ENCODE results near the gene KIF11. TPM values are rescaled to one million over a fixed set of nuclear protein-coding genes. Genes with fewer than 3 reads are reported as not detected.
"Not testable (repeated sequence)": the region's sequence is repeated elsewhere in the genome, so short reads cannot be mapped to it uniquely, and the experiment has no call there.

The KIF11 gene
- total RNA-seq = 0.84 TPM

DNA sequence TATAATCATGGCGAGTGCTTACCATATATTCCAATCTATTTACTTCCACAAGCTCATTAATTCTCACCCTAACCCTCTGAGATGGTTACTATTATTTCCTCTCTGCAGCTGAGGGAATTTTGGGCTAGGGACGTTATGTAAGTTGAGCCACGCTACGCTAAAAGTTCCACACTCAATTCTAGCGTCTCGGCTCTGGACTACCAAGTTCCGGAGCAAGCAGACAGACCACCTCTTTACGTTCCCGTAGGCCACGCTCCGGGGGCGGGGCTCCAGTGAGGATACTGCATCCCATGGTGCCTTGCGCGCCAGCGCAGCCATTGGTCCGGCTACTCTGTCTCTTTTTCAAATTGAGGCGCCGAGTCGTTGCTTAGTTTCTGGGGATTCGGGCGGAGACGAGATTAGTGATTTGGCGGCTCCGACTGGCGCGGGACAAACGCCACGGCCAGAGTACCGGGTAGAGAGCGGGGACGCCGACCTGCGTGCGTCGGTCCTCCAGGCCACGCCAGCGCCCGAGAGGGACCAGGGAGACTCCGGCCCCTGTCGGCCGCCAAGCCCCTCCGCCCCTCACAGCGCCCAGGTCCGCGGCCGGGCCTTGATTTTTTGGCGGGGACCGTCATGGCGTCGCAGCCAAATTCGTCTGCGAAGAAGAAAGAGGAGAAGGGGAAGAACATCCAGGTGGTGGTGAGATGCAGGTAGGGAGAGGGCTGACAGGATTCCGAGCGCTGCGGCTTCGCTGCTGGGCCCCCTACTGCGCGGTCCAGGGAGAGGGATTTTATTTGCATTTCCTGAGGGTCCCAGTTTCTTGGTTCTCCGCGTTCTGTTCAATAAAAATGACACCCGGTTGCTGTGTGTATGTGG lies at the start of gene KIF11:
KIF11 (plus strand) TSS at position 370 of the 858 bp plus-strand sequence; CDS start at position 616, 246 bp downstream.
- Histone ChIP-seq H3K4me3 (ENCODE audit: low read length) (peak within 1 kb of the TSS; percentile 77), H3K9me3 (ENCODE audit: low read depth, low read length) (no peaks in the 10 kb centered on the region), H3K4me1 (ENCODE audit: insufficient read depth, low read length) (peaks cover 55% of the 10 kb centered on the region), H3K27me3 (ENCODE audit: insufficient read depth, low read length) (no peaks in the 10 kb centered on the region)

- Histone ChIP-seq H3K4me1 (ENCODE audit: insufficient read depth, low read length) (peaks cover 10% of the 10 kb centered on the region), H3K9me3 (ENCODE audit: low read depth, low read length) (no peaks in the 10 kb centered on the region), H3K27me3 (ENCODE audit: insufficient read depth, low read length) (no peaks in the 10 kb centered on the region), H3K4me3 (ENCODE audit: low read length) (no peak overlapping the region)
Observed at GRCh38 chr10:92544296-92544695, 48.6 kb upstream of the KIF11 start.

GRCh38 chr10:92545556-92545955 lies 47.4 kb upstream of the KIF11 start:
- Histone ChIP-seq H3K27me3 (ENCODE audit: insufficient read depth, low read length) (no peaks in the 10 kb centered on the region), H3K9me3 (ENCODE audit: low read depth, low read length) (no peaks in the 10 kb centered on the region), H3K4me3 (ENCODE audit: low read length) (no peak overlapping the region), H3K4me1 (ENCODE audit: insufficient read depth, low read length) (peaks cover 10% of the 10 kb centered on the region)

DNA sequence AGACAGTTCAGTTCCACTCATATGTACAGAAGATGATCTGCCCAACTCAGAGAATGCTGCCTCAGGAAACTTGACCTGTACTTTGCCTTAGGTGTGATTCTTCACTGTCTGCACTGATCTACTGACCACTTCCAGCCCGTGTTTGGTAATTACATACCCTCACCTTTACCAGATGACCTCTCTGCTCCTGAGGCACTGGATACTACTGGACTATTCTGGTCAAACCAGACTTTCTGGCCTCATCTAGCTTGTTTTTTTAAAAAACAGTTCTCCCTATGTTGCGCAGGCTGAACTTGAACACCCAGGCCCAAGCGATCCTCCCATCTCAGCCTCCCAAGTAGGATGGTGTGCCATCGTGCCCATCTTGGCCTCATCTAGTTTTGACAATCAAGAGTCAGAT lies 45.3 kb upstream of the KIF11 start:
- no peak overlapping the region for H3K4me3 ChIP-seq (ENCODE audit: low read length)
- H3K4me1 ChIP-seq (ENCODE audit: insufficient read depth, low read length) = peaks cover 10% of the 10 kb centered on the region
- no peaks in the 10 kb centered on the region for H3K27me3 ChIP-seq (ENCODE audit: insufficient read depth, low read length)
- H3K9me3 ChIP-seq (ENCODE audit: low read depth, low read length) = no peaks in the 10 kb centered on the region

DNA sequence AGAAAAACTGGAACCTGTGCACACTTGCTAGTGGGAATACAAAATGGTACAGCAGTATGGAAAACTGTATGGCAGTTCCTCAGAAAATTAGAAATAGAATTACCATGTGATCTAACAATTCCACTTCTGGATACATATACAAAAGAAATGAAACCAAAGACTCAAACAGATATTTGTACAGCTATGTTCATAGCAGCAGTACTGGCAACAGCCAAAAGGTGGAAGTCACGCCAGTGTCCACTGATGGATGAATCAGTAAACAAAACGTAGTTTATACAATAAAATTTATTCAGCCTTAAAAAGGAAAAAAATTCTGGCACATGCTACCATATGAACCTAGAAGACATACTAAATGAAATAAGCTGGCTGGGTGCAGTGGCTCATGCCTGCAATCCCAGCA lies 42.0 kb upstream of the KIF11 start:
- Histone ChIP-seq H3K4me3 (ENCODE audit: low read length) (no peak overlapping the region), H3K9me3 (ENCODE audit: low read depth, low read length) (peaks cover 5% of the 10 kb centered on the region), H3K4me1 (ENCODE audit: insufficient read depth, low read length) (no peaks in the 10 kb centered on the region), H3K27me3 (ENCODE audit: insufficient read depth, low read length) (no peaks in the 10 kb centered on the region)

GRCh38 chr10:92552310-92552709 lies 40.6 kb upstream of the KIF11 start:
- H3K4me1 ChIP-seq (ENCODE audit: insufficient read depth, low read length) = no peaks in the 10 kb centered on the region
- no peak overlapping the region for H3K4me3 ChIP-seq (ENCODE audit: low read length)
- no peaks in the 10 kb centered on the region for H3K27me3 ChIP-seq (ENCODE audit: insufficient read depth, low read length)
- H3K9me3 ChIP-seq (ENCODE audit: low read depth, low read length) = peaks cover 5% of the 10 kb centered on the region

- peaks cover 5% of the 10 kb centered on the region for H3K9me3 ChIP-seq (ENCODE audit: low read depth, low read length)
- H3K27me3 ChIP-seq (ENCODE audit: insufficient read depth, low read length) = no peaks in the 10 kb centered on the region
- H3K4me1 ChIP-seq (ENCODE audit: insufficient read depth, low read length) = no peaks in the 10 kb centered on the region
- H3K4me3 ChIP-seq (ENCODE audit: low read length) = no peak overlapping the region
Observed at GRCh38 chr10:92553959-92554358, 39.0 kb upstream of the KIF11 start.

GRCh38 chr10:92559046-92559445 lies 33.9 kb upstream of the KIF11 start:
- no peaks in the 10 kb centered on the region for H3K27me3 ChIP-seq (ENCODE audit: insufficient read depth, low read length)
- no peaks in the 10 kb centered on the region for H3K4me1 ChIP-seq (ENCODE audit: insufficient read depth, low read length)
- no peak overlapping the region for H3K4me3 ChIP-seq (ENCODE audit: low read length)
- H3K9me3 ChIP-seq (ENCODE audit: low read depth, low read length) = peaks cover 3% of the 10 kb centered on the region

DNA sequence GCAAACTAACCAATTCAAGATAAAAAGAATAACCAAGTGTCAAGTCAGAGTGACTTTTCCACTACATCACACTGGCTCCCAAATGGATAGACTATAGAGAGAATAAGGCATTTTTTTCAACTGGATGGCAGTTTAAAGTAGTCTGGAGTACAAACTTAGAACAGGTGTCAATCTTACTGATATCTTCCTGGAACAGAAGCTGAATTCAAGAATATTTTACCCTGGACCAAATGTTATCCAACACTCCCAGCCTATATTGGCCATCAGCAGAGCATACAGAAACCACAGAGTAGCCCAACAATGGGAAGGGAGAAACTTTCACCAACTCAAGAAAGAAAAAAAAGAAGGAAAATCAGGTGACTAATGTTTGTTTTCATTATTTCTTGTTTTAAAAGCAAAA lies 30.5 kb upstream of the KIF11 start:
- Histone ChIP-seq H3K4me3 (ENCODE audit: low read length) (no peak overlapping the region), H3K9me3 (ENCODE audit: low read depth, low read length) (no peaks in the 10 kb centered on the region), H3K27me3 (ENCODE audit: insufficient read depth, low read length) (no peaks in the 10 kb centered on the region), H3K4me1 (ENCODE audit: insufficient read depth, low read length) (no peaks in the 10 kb centered on the region)

DNA sequence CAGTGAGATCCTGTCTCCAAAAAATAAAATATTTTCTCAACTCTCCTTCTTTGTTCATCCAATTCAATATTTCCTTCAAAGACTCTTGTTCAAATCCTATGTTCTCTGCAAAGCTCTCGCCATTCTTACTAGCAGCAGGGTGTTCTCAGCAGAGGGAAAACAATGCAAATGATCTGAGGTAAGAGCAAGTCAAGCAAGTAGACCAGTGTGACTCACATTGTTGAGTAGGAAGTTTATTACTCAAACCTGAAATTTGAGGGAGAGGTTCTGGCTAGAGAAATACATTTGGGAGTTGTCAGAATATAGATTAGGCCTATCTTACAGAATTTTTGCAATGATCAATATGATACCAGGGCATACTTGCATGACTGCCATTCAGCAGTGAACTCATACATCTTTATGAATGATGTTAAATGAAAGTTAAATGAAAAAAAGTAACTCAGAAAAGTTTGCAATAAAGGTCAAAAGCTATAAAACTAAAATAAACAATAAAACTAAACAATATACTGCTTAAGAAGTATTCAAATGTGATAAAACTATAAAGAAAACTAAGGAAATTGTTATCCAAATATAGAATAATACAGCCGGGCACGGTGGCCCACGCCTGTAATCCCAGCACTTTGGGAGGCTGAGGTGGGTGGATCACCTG lies 24.9 kb upstream of the KIF11 start:
- no peaks in the 10 kb centered on the region for H3K9me3 ChIP-seq (ENCODE audit: low read depth, low read length)
- no peaks in the 10 kb centered on the region for H3K27me3 ChIP-seq (ENCODE audit: insufficient read depth, low read length)

DNA sequence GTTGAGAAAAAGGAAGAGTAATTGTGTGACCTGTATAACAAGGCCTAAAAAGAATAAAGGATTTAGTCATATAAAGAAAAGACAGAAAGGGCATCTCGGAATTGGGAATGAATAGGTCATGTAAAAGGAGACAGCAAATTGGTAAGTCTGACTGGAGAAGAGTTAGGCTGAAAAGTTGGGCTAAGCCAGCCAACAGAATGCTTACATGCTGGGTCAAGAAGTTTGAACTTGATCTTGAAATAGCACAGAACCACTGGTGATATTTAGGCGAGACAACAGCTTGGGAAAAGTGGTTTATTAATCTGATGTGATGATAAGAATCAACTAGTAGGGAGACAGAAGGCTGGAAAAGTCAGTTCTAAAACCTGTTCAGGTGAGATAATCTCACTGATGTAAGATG lies 23.9 kb upstream of the KIF11 start:
- H3K9me3 ChIP-seq (ENCODE audit: low read depth, low read length) = no peaks in the 10 kb centered on the region
- no peaks in the 10 kb centered on the region for H3K27me3 ChIP-seq (ENCODE audit: insufficient read depth, low read length)
- H3K4me3 ChIP-seq (ENCODE audit: low read length) = no peak overlapping the region
- peaks cover 30% of the 10 kb centered on the region for H3K4me1 ChIP-seq (ENCODE audit: insufficient read depth, low read length)

More for the DNA sequence above, 24.9 kb upstream of the KIF11 start:
- Histone ChIP-seq H3K4me3 (ENCODE audit: low read length) (no peak overlapping the region), H3K4me1 (ENCODE audit: insufficient read depth, low read length) (peaks cover 27% of the 10 kb centered on the region)

- H3K4me1 ChIP-seq (ENCODE audit: insufficient read depth, low read length) = peaks cover 32% of the 10 kb centered on the region
- not testable (repeated sequence) for H3K27me3 ChIP-seq (ENCODE audit: insufficient read depth, low read length); H3K4me3 ChIP-seq (ENCODE audit: low read length); H3K9me3 ChIP-seq (ENCODE audit: low read depth, low read length)
Observed at GRCh38 chr10:92569663-92570062, 23.3 kb upstream of the KIF11 start.

DNA sequence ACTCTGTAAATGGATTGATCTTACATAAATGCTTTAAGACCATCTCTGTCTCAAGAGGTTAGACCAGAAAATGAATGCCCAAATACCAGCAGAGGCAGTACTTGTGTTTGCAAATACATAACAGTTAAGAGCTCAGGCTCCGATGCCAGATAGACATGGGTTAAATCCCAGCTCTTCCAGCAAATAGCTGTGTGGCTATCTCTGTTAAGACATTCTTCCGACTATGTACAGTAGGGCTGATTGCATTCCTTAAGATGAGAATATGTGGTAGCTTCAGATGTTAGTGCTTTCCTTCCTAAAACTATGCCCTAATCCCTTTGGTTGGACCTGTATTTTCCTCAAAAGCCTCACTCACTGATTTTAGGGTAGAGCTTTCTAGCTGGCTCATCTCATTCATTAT lies 21.3 kb upstream of the KIF11 start:
- no peak overlapping the region for H3K4me3 ChIP-seq (ENCODE audit: low read length)
- no peaks in the 10 kb centered on the region for H3K27me3 ChIP-seq (ENCODE audit: insufficient read depth, low read length)
- H3K4me1 ChIP-seq (ENCODE audit: insufficient read depth, low read length) = peaks cover 48% of the 10 kb centered on the region
- no peaks in the 10 kb centered on the region for H3K9me3 ChIP-seq (ENCODE audit: low read depth, low read length)

- H3K4me1 ChIP-seq (ENCODE audit: insufficient read depth, low read length) = peaks cover 48% of the 10 kb centered on the region
- H3K27me3 ChIP-seq (ENCODE audit: insufficient read depth, low read length) = no peaks in the 10 kb centered on the region
- peak overlapping the region; percentile 91 for H3K4me3 ChIP-seq (ENCODE audit: low read length)
- H3K9me3 ChIP-seq (ENCODE audit: low read depth, low read length) = no peaks in the 10 kb centered on the region
Observed at GRCh38 chr10:92572362-92573090, 20.4 kb upstream of the KIF11 start.

DNA sequence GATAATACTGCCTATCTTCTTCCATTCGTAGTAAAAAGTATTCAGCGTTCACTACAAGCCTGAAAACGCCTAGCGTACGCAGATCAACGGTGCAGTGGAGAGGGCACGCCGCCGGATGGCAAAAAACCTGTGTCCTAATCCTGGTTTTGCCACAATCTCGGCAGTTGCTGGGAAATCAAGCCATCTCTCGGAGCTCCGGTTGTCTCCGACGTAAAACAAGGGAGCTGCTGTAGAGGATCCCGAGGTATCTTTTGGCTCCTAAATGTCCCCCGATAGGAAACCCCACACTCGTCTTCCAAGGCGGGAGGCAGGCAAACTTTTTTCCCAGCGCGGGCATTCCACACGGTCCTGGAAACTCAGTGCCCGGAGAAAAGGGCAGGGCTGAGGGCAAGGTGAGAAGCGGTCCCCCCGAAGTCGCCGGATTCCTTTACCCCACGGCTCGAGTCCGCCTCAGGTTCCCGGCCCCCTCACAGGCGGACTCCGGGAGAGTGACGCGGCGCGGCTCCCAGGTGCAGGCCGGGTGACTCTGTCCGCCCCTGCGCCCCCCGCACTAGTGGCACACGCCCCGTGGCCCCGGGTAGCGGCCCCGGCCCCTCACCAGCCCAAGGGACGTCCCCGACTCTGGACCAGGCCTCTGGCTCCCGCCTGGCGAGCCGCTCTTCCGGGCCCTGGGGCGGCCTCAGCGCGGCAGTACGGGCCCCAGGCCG lies 19.7 kb upstream of the KIF11 start:
- peak overlapping the region; percentile 91 for H3K4me3 ChIP-seq (ENCODE audit: low read length)
- H3K4me1 ChIP-seq (ENCODE audit: insufficient read depth, low read length) = peaks cover 42% of the 10 kb centered on the region
- H3K9me3 ChIP-seq (ENCODE audit: low read depth, low read length) = no peaks in the 10 kb centered on the region
- H3K27me3 ChIP-seq (ENCODE audit: insufficient read depth, low read length) = no peaks in the 10 kb centered on the region
